Lung microvascular endothelial cell (primary cell): ENCODE measurements around the gene DHX9. TPM values are rescaled to one million over a fixed set of nuclear protein-coding genes. Genes with fewer than 3 reads are reported as not detected.

Source experiments
- DNase-seq, 2 donors: peaks; one replicate each; pipeline versions ENCODE4 v3.0.0 to v3.0.0-alpha.2; 2010; ENCODE audit warnings: low read depth in 2 of 2
- total RNA-seq: library from RNA; depleted of rRNA; stranded (reverse); fragments of >200 nt; gene quantifications from 2 replicates; pipeline ENCODE4 v1.2.1, GENCODE V29; 2014

The DHX9 gene
- total RNA-seq, result 139 and 159 TPM in 2 replicates

- DNase-seq, result peak; percentile 92 to 96
Measured at GRCh38 chr1:182839209-182840066, at the start of gene DHX9. Gene DHX9, plus strand, starts transcription at chr1:182839347. Its CDS starts 3,220 bp downstream, at chr1:182842567.

GRCh38 chr1:182791281-182792179 is 47.6 kb upstream of the DHX9 start:
- DNase-seq, result no peak

- DNase-seq, result no peak
Measured at GRCh38 chr1:182794091-182794490, 45.1 kb upstream of the DHX9 start.

- no peak for DNase-seq
Measured at GRCh38 chr1:182794676-182795201, 44.4 kb upstream of the DHX9 start.

GRCh38 chr1:182795563-182796228 is 43.5 kb upstream of the DHX9 start:
- DNase-seq, result peak in 1 of 2 donors; percentile 28

GRCh38 chr1:182802006-182802803 is 36.9 kb upstream of the DHX9 start:
- no peak for DNase-seq

- DNase-seq, result no peak
Measured at GRCh38 chr1:182803846-182804245, 35.3 kb upstream of the DHX9 start.

GRCh38 chr1:182806015-182806678 is 33.0 kb upstream of the DHX9 start:
- DNase-seq, result no peak

GRCh38 chr1:182807907-182808306 is 31.2 kb upstream of the DHX9 start:
- no peak for DNase-seq

GRCh38 chr1:182809414-182809957 is 29.7 kb upstream of the DHX9 start:
- no peak for DNase-seq

- DNase-seq, result no peak
Measured at GRCh38 chr1:182811975-182812722, 27.0 kb upstream of the DHX9 start.

- no peak for DNase-seq
Measured at GRCh38 chr1:182816863-182817262, 22.3 kb upstream of the DHX9 start.

GRCh38 chr1:182817802-182818201 is 21.3 kb upstream of the DHX9 start:
- no peak for DNase-seq

GRCh38 chr1:182823220-182823619 is 15.9 kb upstream of the DHX9 start:
- DNase-seq, result no peak

- no peak for DNase-seq
Measured at GRCh38 chr1:182826892-182827291, 12.3 kb upstream of the DHX9 start.

GRCh38 chr1:182829285-182829932 is 9.7 kb upstream of the DHX9 start:
- DNase-seq, result no peak

GRCh38 chr1:182833271-182833670 is 5.9 kb upstream of the DHX9 start:
- peak in 1 of 2 donors; percentile 60 for DNase-seq

- no peak for DNase-seq
Measured at GRCh38 chr1:182834326-182834725, 4.8 kb upstream of the DHX9 start.

- DNase-seq, result no peak
Measured at GRCh38 chr1:182835806-182836205, 3.3 kb upstream of the DHX9 start.
